Measurements from ENCODE around the gene RTCB. TPM values are rescaled to one million over a fixed set of nuclear protein-coding genes. Genes with fewer than 3 reads are reported as not detected.
"Not testable (repeated sequence)": the region's sequence is repeated elsewhere in the genome, so short reads cannot be mapped to it uniquely, and the experiment has no call there.

Gene RTCB
- total and polyA plus RNA-seq, 7 donors, result 46.8 to 149 (median 66.4) TPM

DNA sequence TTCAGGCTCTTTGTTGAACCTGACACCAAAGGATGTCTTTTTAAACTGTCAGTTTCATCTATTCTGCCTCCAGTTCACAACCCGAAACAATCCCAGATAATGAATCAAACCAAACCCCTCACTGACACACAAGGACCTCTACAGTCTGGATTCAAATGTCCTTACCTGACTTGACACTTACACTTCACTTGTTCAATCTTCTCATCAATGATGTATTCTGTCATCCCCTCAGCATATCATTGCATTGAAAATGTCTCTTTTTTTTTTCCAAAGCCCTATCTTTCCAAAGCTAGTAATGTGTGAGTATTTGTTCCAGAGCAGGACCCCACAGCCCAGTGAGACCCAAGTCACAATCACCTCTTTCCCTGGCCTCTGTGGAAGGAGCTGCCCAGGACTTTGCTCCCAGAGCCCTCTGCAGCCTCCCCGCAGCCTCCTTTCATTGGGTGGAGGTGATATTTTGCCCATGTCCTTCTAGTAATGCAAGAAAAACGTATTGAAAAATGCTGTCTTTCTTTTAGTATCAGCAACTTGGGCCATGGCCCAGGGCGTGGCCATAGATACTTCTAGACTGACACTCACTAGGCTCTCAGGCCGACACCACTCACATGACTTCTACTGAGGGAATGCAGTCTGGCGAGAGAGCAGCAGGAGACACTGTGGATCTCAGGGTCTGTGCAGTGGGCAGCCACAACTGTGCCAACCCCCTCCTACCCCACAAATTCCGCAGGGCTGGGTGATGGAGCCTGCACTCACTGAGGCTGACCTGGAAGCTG, 36.2 kb downstream of the RTCB start:
- 81 to 86% methylated on average over 7 of the region's 7 CpGs for WGBS, 2 donors

DNA sequence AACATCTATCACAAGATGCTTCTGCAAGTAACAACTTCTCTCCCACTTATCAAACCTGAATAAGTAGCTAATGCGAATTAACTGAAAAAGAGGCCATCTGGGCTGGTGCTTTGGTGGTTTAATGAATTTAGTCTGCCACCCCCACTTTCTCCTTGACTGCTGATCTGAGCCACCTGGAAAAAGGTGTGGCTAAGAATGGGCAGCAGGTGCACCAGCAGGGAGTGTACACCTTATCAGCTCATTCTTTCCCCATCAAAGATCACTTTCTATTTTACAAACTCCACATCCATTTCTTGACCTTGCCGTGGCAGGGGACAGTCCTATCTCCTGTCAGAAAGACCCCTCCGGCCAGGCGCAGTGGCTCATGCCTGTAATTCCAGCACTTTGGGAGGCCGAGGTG, 47.8 kb downstream of the RTCB start:
- Histone ChIP-seq H3K36me3 (no peaks in the 10 kb centered on the region), H3K9me3 (no peaks in the 10 kb centered on the region), H3K27me3 (no peaks in the 10 kb centered on the region), H3K4me1 (no peaks in the 10 kb centered on the region), H3K27ac (no peak overlapping the region), H3K4me3 (no peak overlapping the region)
- TF ChIP-seq, protein P1, sequence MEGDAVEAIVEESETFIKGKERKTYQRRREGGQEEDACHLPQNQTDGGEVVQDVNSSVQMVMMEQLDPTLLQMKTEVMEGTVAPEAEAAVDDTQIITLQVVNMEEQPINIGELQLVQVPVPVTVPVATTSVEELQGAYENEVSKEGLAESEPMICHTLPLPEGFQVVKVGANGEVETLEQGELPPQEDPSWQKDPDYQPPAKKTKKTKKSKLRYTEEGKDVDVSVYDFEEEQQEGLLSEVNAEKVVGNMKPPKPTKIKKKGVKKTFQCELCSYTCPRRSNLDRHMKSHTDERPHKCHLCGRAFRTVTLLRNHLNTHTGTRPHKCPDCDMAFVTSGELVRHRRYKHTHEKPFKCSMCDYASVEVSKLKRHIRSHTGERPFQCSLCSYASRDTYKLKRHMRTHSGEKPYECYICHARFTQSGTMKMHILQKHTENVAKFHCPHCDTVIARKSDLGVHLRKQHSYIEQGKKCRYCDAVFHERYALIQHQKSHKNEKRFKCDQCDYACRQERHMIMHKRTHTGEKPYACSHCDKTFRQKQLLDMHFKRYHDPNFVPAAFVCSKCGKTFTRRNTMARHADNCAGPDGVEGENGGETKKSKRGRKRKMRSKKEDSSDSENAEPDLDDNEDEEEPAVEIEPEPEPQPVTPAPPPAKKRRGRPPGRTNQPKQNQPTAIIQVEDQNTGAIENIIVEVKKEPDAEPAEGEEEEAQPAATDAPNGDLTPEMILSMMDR (IDR thresholded peaks at IDR 0.05), result no peak
- no peak for TF ChIP-seq POLR2A (IDR thresholded peaks at IDR 0.05)
- no peak for TF ChIP-seq EP300 (IDR thresholded peaks at IDR 0.05)
- TF ChIP-seq POLR2AphosphoS5 (IDR thresholded peaks at IDR 0.05), result no peak
- no peak for DNase-seq
- WGBS, 2 donors, result 24 to 69% methylated on average over 5 of the region's 5 CpGs
- intact Hi-C loops (cut with DNase I), result no loop called here

More for the DNA sequence above, 36.2 kb downstream of the RTCB start:
- Histone ChIP-seq H3K9me3 (no peaks in the 10 kb centered on the region), H3K36me3 (no peaks in the 10 kb centered on the region), H3K27me3 (no peaks in the 10 kb centered on the region), H3K4me1 (no peaks in the 10 kb centered on the region), H3K4me3 (no peak overlapping the region), H3K27ac (no peak overlapping the region)
- intact Hi-C loops (cut with DNase I), result no loop called here
- no peak for DNase-seq
- TF ChIP-seq POLR2A (IDR thresholded peaks at IDR 0.05), result no peak
- TF ChIP-seq POLR2AphosphoS5 (IDR thresholded peaks at IDR 0.05), result no peak
- TF ChIP-seq EP300 (IDR thresholded peaks at IDR 0.05), result no peak
- TF ChIP-seq, protein P1 (IDR thresholded peaks at IDR 0.05), result no peak

DNA sequence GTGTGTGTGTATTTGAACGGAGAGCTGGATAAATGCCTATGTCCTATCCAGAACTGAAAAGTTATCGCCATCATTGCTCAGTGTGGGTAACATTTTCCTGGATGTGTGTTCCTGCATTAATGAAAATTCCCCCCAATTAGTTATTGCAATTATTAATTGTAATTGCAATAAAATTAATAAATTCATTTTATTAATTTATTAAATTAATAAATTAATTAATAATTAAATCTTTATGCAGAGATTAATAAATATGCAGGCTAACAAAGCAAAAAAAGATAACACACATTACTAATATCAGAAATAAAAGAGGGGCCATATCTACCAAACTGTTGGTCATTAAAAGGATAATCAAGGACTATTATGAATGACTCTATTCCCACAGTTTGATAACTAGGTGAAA, 50.8 kb downstream of the RTCB start:
- Histone ChIP-seq H3K4me3 (no peak overlapping the region), H3K27me3 (no peaks in the 10 kb centered on the region), H3K36me3 (no peaks in the 10 kb centered on the region), H3K27ac (no peak overlapping the region), H3K9me3 (no peaks in the 10 kb centered on the region), H3K4me1 (no peaks in the 10 kb centered on the region)
- intact Hi-C loops (cut with DNase I), result no loop called here
- TF ChIP-seq POLR2AphosphoS5 (IDR thresholded peaks at IDR 0.05), result no peak
- no peak for TF ChIP-seq EP300 (IDR thresholded peaks at IDR 0.05)
- DNase-seq, result no peak
- 70 to 94% methylated on average over 2 of the region's 2 CpGs for WGBS, 2 donors

DNA sequence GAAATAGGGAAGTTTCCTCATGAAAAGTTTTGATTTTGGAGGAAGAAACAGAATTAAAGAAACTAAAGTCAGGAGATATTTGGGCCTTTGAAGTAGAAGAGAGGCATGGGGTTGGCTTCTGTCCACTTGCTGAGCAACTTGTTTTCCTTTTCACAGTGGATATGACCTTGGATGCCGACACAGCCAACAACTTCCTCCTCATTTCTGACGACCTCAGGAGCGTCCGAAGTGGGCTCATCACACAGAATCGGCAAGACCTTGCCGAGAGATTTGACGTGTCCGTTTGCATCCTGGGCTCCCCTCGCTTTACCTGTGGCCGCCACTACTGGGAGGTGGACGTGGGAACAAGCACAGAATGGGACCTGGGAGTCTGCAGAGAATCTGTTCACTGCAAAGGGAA, 52.0 kb downstream of the RTCB start:
- H3K36me3 ChIP-seq; H3K4me3 ChIP-seq; intact Hi-C loops (cut with DNase I); H3K27me3 ChIP-seq; H3K9me3 ChIP-seq; H3K27ac ChIP-seq; DNase-seq; H3K4me1 ChIP-seq: not testable (repeated sequence)
- 78 to 86% methylated on average over 11 of the region's 11 CpGs for WGBS, 2 donors

DNA sequence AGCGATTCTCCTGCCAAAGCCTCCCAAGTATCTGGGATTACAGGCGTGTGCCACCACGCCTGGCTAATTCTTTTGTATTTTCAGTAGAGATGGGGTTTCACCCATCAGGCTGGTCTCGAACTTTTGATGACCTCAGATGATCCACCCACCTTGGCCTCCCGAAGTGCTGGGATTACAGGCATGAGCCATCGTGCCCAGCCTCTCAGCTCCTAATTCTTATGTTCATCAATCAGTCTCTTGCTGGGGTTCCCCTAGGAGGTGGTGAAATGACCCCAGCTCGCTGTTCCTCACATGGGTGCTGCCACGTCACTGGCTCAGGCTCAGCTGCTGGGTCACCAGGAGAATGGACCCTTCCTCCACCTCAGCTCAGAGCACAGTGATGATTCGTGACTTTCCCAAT, 54.5 kb downstream of the RTCB start, which contains the start of gene RFPL3:
Gene RFPL3, plus strand, starts transcription at position 301 of the 400 bp plus-strand sequence. CDS start 205 bp downstream, outside the sequence.
- H3K4me1 ChIP-seq; H3K27me3 ChIP-seq; H3K36me3 ChIP-seq; H3K27ac ChIP-seq; DNase-seq; H3K4me3 ChIP-seq; intact Hi-C loops (cut with DNase I); H3K9me3 ChIP-seq: not testable (repeated sequence)
- 79% methylated on average over 9 of the region's 9 CpGs for WGBS, 2 donors

DNA sequence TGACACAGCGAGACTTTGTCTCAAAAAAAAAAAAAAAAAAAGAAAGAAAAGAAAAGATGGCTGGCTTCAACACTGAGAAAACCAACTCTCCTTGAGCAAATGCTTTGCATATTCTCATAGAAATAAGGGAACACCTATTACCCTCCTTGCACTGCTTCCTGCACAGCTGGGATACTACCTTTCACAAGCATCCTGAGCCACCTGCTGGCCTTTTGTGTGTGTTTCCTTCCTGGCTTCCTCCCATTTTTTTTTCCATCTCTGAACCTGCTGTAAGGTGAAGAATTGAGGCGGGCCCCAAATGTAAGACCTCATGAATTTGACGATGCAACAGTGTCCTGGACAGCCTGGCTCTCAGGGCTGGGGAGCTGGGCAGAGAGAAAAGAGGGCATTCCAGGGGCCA, 56.3 kb downstream of the RTCB start:
- WGBS, 2 donors, result 47 to 80% methylated on average over 3 of the region's 3 CpGs

More for the DNA sequence above, 56.3 kb downstream of the RTCB start:
- H3K27me3 ChIP-seq, result no peaks in the 10 kb centered on the region
- no peak overlapping the region for H3K4me3 ChIP-seq
- H3K27ac ChIP-seq, result no peak overlapping the region
- intact Hi-C loops (cut with DNase I), result no loop called here
- no peak for DNase-seq
- TF ChIP-seq POLR2AphosphoS5 (IDR thresholded peaks at IDR 0.05), result no peak
- TF ChIP-seq EP300 (IDR thresholded peaks at IDR 0.05), result no peak
- TF ChIP-seq, protein P1 (IDR thresholded peaks at IDR 0.05), result no peak
- TF ChIP-seq POLR2A (IDR thresholded peaks at IDR 0.05), result no peak
- H3K4me1 ChIP-seq, result no peaks in the 10 kb centered on the region
- H3K36me3 ChIP-seq, result no peaks in the 10 kb centered on the region
- no peaks in the 10 kb centered on the region for H3K9me3 ChIP-seq
